SK-N-SH (cell line): ENCODE results near the gene RPH3AL. TPM values are rescaled to one million over a fixed set of nuclear protein-coding genes. Genes with fewer than 3 reads are reported as not detected.

Source experiments
- CTCF ChIA-PET: fragments of 300-600, 350-600 bp; formaldehyde crosslinking; extraction: SDS; loops from one replicate; lab custom pipeline; 2021; lab: Yijun Ruan, JAX
- POLR2A ChIA-PET: fragments of 350-600 bp; sonication (Branson Sonifier 250); formaldehyde crosslinking; extraction: SDS; loops from one replicate; lab custom pipeline; 2020; ENCODE audit warnings: antibody characterized with exemption, inconsistent platforms; lab: Yijun Ruan, JAX
- DNase-seq: peaks from one replicate; pipeline ENCODE4 v3.0.0; 2012
- H2AFZ ChIP-seq: fragments of 200-600 bp; sonication (generic); 2 replicates; pipeline ENCODE4 v1.8.1; 2016; ENCODE audit warnings: antibody characterized with exemption, mild to moderate bottlenecking, low read depth
- H3F3A ChIP-seq: fragments of 200-600 bp; sonication (generic); replicated peaks from 2 replicates; pipeline ENCODE3; 2016; ENCODE audit warnings: antibody characterized with exemption, mild to moderate bottlenecking; ENCODE audit not compliant: insufficient read depth
- H3K27ac ChIP-seq, 2 experiments: fragments of 200-500 bp in 1 of 2; fragments of 200-600 bp in 1 of 2; sonication (Bioruptor generic) in 1 of 2; sonication (generic), shearing (Covaris generic) in 1 of 2; 2 replicates each; pipeline versions ENCODE4 v1.5.1 to v1.6.1; 2014 to 2016; ENCODE audit warnings: low read depth in 2 of 2, inconsistent platforms in 1 of 2, low read length in 1 of 2, mild to moderate bottlenecking in 1 of 2, mixed read lengths in 1 of 2
- H3K27me3 ChIP-seq: fragments of 200-600 bp; sonication (generic), shearing (Covaris generic); 2 replicates; pipeline ENCODE4 v1.6.1; 2016; ENCODE audit warnings: mixed run types; ENCODE audit not compliant: insufficient read depth
- H3K36me3 ChIP-seq, 2 experiments: fragments of 200-500 bp in 1 of 2; fragments of 200-600 bp in 1 of 2; sonication (Bioruptor generic) in 1 of 2; sonication (generic) in 1 of 2; replicated peaks in 1 of 2; 2 replicates each; pipeline versions ENCODE3 to v1.5.1; 2014 to 2016; ENCODE audit warnings: low read length in 1 of 2, mild to moderate bottlenecking in 1 of 2; ENCODE audit not compliant: insufficient read depth in 2 of 2, control insufficient read depth in 1 of 2
- H3K4me1 ChIP-seq, 2 experiments: fragments of 200-500 bp in 1 of 2; fragments of 200-600 bp in 1 of 2; sonication (Bioruptor generic) in 1 of 2; sonication (generic), shearing (Covaris generic) in 1 of 2; 2 replicates each; pipeline versions ENCODE4 v1.5.1 to v1.6.1; 2014 to 2016; ENCODE audit warnings: low read depth in 1 of 2, low read length in 1 of 2, mixed run types in 1 of 2; ENCODE audit not compliant: insufficient read depth in 2 of 2, control insufficient read depth in 1 of 2
- H3K4me2 ChIP-seq: fragments of 200-600 bp; sonication (generic), shearing (Covaris generic); 2 replicates; pipeline ENCODE4 v1.6.1; 2017; ENCODE audit warnings: mixed run types
- H3K4me3 ChIP-seq, 2 experiments: fragments of 200-500 bp in 1 of 2; fragments of 200-600 bp in 1 of 2; sonication (Bioruptor generic) in 1 of 2; sonication (generic), shearing (Covaris generic) in 1 of 2; 2 replicates each; pipeline versions ENCODE4 v1.5.1 to v1.8.1; 2014 to 2016; ENCODE audit warnings: low read depth in 2 of 2, inconsistent platforms in 1 of 2, low read length in 1 of 2, mild to moderate bottlenecking in 1 of 2, mixed read lengths in 1 of 2, moderate library complexity in 1 of 2
- H3K79me2 ChIP-seq: fragments of 200-600 bp; sonication (generic); 2 replicates; pipeline ENCODE4 v1.8.1; 2017; ENCODE audit warnings: mild to moderate bottlenecking; ENCODE audit not compliant: insufficient read depth
- H3K9ac ChIP-seq: fragments of 200-600 bp; sonication (generic); 2 replicates; pipeline ENCODE4 v1.6.1; 2017; ENCODE audit warnings: mixed run types
- H3K9me2 ChIP-seq: fragments of 200-600 bp; sonication (generic); 2 replicates; pipeline ENCODE4 v1.6.1; 2017; ENCODE audit warnings: mixed run types
- H3K9me3 ChIP-seq: fragments of 200-600 bp; sonication (generic); 2 replicates; pipeline ENCODE4 v1.6.1; 2017; ENCODE audit warnings: mixed run types, mild to moderate bottlenecking, moderate library complexity
- H4K20me1 ChIP-seq: fragments of 200-600 bp; sonication (generic); 2 replicates; pipeline ENCODE4 v1.6.1; 2017; ENCODE audit warnings: mild to moderate bottlenecking, mixed run types; ENCODE audit not compliant: insufficient read depth
- CTCF ChIP-seq: fragments of 200-600 bp; sonication (generic); IDR thresholded peaks from 2 replicates; pipeline ENCODE4 v1.6.1; 2017; ENCODE audit warnings: antibody characterized with exemption, mild to moderate bottlenecking, moderate library complexity
- ELF1 ChIP-seq: IDR thresholded peaks from 2 replicates; pipeline ENCODE4 v1.4.0; 2012
- FOXM1 ChIP-seq: IDR thresholded peaks from 2 replicates; pipeline ENCODE4 v1.4.0; 2012; ENCODE audit warnings: low read depth, mild to moderate bottlenecking
- GABPA ChIP-seq: IDR thresholded peaks from 2 replicates; pipeline ENCODE4 v1.4.0; 2012; ENCODE audit warnings: low read depth, mild to moderate bottlenecking
- GATA2 ChIP-seq: sonication (generic); formaldehyde crosslinking; IDR thresholded peaks from 2 replicates; pipeline ENCODE4 v1.5.0; 2020; ENCODE audit warnings: mild to moderate bottlenecking, missing genetic modification reagents
- MAX ChIP-seq: IDR thresholded peaks from 2 replicates; pipeline ENCODE4 v1.4.0; 2012; ENCODE audit warnings: low read depth
- MEF2A ChIP-seq: IDR thresholded peaks from 2 replicates; pipeline ENCODE4 v1.4.0; 2012; ENCODE audit warnings: low read depth, borderline replicate concordance
- POLR2AphosphoS5 ChIP-seq: IDR thresholded peaks from 2 replicates; pipeline ENCODE4 v1.6.1; 2012; ENCODE audit warnings: low read depth, low read length
- RCOR1 ChIP-seq: fragments of 150-350 bp; IDR thresholded peaks from 2 replicates; pipeline ENCODE4 v1.6.1; 2017; ENCODE audit warnings: antibody characterized with exemption, low read length
- RFX5 ChIP-seq: IDR thresholded peaks from 2 replicates; pipeline ENCODE4 v1.6.1; 2012; ENCODE audit warnings: mild to moderate bottlenecking, improper control_type of control experiment, low read length
- RXRA ChIP-seq: IDR thresholded peaks from 2 replicates; pipeline ENCODE4 v1.4.0; 2012; ENCODE audit warnings: low read depth, mild to moderate bottlenecking, borderline replicate concordance
- SIN3A ChIP-seq: IDR thresholded peaks from 2 replicates; pipeline ENCODE4 v1.6.1; 2012; ENCODE audit warnings: low read depth, mild to moderate bottlenecking, low read length, moderate library complexity, borderline replicate concordance
- TAF1 ChIP-seq: IDR thresholded peaks from 2 replicates; pipeline ENCODE4 v1.6.1; 2012; ENCODE audit warnings: low read depth, mild to moderate bottlenecking, low read length, moderate library complexity, borderline replicate concordance
- TCF12 ChIP-seq: IDR thresholded peaks from 2 replicates; pipeline ENCODE4 v1.4.0; 2012
- USF1 ChIP-seq: IDR thresholded peaks from 2 replicates; pipeline ENCODE4 v1.4.0; 2012; ENCODE audit warnings: low read depth, borderline replicate concordance
- YY1 ChIP-seq: IDR thresholded peaks from 2 replicates; pipeline ENCODE4 v1.4.0; 2012; ENCODE audit warnings: low read depth, mild to moderate bottlenecking
- WGBS: methylation state at CpG from one replicate; pipeline ENCODE4 v1.1.6; 2017; ENCODE audit warnings: low lambda C conversion rate; 5-methylcytosine and 5-hydroxymethylcytosine counted together
- polyA plus RNA-seq, 3 experiments: library from polyadenylated mRNA; depleted of rRNA; stranded (reverse); fragments of >200 nt; gene quantifications; 2 replicates each; pipeline ENCODE4 v1.2.3, GENCODE V29; 2012
- TF ChIP-seq, protein P1 (sequence below): fragments of 150-350 bp; IDR thresholded peaks from 2 replicates; pipeline ENCODE4 v1.6.1; 2016; ENCODE audit warnings: mild to moderate bottlenecking, low read depth, low read length
- TF ChIP-seq, protein P2 (sequence below): IDR thresholded peaks from 2 replicates; pipeline ENCODE4 v1.6.1; 2012; ENCODE audit warnings: mild to moderate bottlenecking, low read depth, low read length, moderate library complexity
- TF ChIP-seq, protein P3 (sequence below): IDR thresholded peaks from 2 replicates; pipeline ENCODE4 v1.4.0; 2012; ENCODE audit warnings: low read depth, borderline replicate concordance

RPH3AL gene
- polyA plus RNA-seq, 1 of the 3 experiments (the other 2 are of a cell fraction): 2.9 TPM

DNA sequence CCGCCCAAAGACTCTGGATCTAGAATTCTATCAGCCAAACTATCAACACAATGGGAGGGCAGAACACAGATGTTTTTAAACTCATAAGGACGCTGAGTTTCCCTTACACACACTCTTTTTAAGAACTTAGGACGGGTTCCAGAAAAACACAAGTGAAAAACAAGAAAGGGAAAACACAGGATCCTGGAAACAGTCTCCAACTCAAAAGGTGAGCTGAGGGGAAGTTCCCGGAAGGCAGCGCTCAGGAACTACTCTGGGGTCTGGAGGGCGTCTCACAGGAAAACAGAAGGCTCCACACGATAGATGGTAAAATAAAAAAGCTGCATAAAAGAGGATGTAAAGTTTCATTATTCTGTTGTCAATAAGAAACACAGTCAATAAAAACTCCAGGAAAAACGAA is 91.0 kb downstream of the RPH3AL start:
- Histone ChIP-seq H3K9ac (no peak overlapping the region), H3K79me2 (no peaks in the 10 kb centered on the region), H3K4me1 (peaks cover 0 to 13% of the 10 kb centered on the region in 2 experiments; a peak in 1 of 4 replicates), H3K9me2 (no peaks in the 10 kb centered on the region), H3K27ac (no peak overlapping the region), H4K20me1 (no peaks in the 10 kb centered on the region), H3K4me3 (no peak overlapping the region), H3K36me3 (no peaks in the 10 kb centered on the region), H3K4me2 (no peak overlapping the region), H3F3A (no peaks in the 10 kb centered on the region), H3K27me3 (no peaks in the 10 kb centered on the region), H3K9me3 (no peaks in the 10 kb centered on the region), H2AFZ (no peak overlapping the region)
- TF ChIP-seq TCF12: no peak
- no peak for TF ChIP-seq CTCF
- TF ChIP-seq POLR2AphosphoS5: no peak
- TF ChIP-seq, protein P1, sequence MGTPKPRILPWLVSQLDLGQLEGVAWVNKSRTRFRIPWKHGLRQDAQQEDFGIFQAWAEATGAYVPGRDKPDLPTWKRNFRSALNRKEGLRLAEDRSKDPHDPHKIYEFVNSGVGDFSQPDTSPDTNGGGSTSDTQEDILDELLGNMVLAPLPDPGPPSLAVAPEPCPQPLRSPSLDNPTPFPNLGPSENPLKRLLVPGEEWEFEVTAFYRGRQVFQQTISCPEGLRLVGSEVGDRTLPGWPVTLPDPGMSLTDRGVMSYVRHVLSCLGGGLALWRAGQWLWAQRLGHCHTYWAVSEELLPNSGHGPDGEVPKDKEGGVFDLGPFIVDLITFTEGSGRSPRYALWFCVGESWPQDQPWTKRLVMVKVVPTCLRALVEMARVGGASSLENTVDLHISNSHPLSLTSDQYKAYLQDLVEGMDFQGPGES: no peak
- no peak for TF ChIP-seq YY1
- TF ChIP-seq, protein P2, sequence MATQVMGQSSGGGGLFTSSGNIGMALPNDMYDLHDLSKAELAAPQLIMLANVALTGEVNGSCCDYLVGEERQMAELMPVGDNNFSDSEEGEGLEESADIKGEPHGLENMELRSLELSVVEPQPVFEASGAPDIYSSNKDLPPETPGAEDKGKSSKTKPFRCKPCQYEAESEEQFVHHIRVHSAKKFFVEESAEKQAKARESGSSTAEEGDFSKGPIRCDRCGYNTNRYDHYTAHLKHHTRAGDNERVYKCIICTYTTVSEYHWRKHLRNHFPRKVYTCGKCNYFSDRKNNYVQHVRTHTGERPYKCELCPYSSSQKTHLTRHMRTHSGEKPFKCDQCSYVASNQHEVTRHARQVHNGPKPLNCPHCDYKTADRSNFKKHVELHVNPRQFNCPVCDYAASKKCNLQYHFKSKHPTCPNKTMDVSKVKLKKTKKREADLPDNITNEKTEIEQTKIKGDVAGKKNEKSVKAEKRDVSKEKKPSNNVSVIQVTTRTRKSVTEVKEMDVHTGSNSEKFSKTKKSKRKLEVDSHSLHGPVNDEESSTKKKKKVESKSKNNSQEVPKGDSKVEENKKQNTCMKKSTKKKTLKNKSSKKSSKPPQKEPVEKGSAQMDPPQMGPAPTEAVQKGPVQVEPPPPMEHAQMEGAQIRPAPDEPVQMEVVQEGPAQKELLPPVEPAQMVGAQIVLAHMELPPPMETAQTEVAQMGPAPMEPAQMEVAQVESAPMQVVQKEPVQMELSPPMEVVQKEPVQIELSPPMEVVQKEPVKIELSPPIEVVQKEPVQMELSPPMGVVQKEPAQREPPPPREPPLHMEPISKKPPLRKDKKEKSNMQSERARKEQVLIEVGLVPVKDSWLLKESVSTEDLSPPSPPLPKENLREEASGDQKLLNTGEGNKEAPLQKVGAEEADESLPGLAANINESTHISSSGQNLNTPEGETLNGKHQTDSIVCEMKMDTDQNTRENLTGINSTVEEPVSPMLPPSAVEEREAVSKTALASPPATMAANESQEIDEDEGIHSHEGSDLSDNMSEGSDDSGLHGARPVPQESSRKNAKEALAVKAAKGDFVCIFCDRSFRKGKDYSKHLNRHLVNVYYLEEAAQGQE: no peak
- no peak for TF ChIP-seq FOXM1
- no peak for TF ChIP-seq SIN3A
- no peak for TF ChIP-seq RFX5
- no peak for TF ChIP-seq MAX
- no peak for TF ChIP-seq RCOR1
- TF ChIP-seq GATA2 (CRISPR knock-in tag): no peak
- TF ChIP-seq MEF2A: no peak
- no peak for TF ChIP-seq USF1
- TF ChIP-seq GABPA: no peak
- TF ChIP-seq, protein P3, sequence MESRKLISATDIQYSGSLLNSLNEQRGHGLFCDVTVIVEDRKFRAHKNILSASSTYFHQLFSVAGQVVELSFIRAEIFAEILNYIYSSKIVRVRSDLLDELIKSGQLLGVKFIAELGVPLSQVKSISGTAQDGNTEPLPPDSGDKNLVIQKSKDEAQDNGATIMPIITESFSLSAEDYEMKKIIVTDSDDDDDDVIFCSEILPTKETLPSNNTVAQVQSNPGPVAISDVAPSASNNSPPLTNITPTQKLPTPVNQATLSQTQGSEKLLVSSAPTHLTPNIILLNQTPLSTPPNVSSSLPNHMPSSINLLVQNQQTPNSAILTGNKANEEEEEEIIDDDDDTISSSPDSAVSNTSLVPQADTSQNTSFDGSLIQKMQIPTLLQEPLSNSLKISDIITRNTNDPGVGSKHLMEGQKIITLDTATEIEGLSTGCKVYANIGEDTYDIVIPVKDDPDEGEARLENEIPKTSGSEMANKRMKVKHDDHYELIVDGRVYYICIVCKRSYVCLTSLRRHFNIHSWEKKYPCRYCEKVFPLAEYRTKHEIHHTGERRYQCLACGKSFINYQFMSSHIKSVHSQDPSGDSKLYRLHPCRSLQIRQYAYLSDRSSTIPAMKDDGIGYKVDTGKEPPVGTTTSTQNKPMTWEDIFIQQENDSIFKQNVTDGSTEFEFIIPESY: no peak
- TF ChIP-seq ELF1: no peak
- no peak for TF ChIP-seq RXRA
- TF ChIP-seq TAF1: no peak
- POLR2A ChIA-PET: no interaction called here
- WGBS: 51% methylated on average over 8 of the region's 8 CpGs
- DNase-seq: no peak
- CTCF ChIA-PET: interaction anchor here (0.6 kb wide), 1 partner anchor 57 kb away, joined by 3 read pairs; no protein-coding TSS in a partner anchor
